GM19463 (cell line): ENCODE measurements around the gene ALPP.

Source experiments
- ATAC-seq: cut with Tn5 transposase; IDR thresholded peaks from one replicate; pipeline ENCODE4 v1.9.1; 2021; ENCODE audit warnings: mild to moderate bottlenecking, moderate library complexity; ENCODE audit not compliant: unreplicated experiment

ALPP gene

DNA sequence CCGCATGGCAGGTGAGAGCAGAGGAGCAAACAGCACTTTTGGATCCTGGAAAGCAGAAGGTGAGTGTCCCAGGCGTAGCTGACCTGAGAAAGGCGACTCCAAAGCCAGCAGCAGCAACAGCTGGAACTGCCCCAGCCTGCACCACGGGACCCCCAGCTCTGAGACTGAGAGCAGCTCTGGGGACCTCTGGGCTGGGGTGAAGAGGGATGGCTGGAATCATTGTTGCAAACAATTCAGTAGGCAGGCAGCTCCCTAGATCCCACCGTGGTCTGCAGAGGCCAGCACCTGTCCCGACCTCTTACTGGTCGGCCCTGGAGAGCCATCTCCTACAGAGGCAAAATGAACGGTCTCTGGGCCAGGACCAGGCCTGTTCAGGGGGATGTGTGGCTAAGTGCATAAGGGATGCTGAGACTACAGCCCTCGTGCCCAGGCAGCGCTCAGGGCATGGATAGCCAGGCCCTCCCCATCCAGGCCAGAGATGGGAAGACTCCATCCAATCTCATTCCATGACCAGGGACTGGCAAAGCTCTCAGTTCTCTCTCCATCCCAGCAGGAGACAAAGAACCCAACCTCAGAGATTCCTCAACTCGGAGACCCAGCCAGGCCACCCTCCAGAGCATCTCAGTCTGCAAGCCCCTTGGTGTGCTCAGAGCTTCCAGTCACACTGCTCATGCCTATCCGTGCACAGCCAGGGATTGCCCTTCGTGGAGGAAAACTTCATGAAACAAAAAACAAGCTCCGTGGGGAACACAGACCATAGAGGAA is 38.2 kb upstream of the ALPP start:
- no peak for ATAC-seq

DNA sequence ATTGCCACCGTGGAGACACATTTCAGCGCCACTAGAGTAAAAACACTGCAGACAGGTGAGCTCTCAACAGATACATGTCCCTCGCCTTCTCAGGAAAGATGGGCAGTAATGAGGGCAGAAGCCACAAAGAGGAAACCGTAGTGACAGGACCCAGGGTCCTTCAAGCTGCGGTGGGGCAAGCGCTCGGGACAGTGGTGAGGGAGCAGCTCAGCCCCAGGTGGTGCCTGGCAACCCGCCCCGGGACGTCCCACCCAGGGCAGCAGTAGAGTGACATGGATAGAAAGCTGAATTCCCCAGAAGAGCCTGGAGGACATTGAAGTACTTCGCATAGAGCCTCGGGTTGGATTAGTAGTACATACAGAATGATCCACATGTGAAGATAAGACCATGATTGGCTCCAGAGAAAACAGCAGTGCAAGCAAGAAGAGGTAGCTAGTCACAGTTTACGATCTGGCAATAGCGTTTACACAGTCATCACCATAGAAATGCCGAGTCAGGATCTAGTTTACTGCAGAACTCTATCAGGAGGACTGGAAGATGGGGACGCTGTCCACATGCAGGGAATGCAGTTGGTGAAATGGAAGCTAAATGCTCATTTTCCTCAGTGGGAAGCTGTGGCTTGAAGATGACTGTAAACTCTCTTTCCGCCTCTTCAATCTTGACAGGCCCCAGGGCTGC is 37.4 kb upstream of the ALPP start:
- ATAC-seq, result no peak

DNA sequence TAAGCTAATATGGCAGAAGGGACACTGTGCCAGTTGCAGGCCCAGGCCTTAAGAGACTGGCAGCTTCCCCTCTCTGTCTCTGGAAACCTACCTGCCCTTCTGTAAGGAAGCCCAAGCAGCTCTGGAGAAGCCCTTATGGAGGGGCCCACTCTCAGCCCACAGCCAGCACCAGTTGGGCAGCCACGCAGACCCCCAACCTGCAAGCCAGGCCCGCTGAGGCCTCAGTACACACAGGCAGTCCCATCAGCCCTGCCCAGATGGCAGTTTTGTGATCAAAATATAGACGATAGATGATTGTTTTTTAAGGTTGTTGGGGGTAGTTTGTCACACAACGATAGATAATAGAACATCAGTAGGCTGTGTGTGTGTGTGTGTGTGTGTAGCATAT is 36.8 kb upstream of the ALPP start:
- no peak for ATAC-seq

DNA sequence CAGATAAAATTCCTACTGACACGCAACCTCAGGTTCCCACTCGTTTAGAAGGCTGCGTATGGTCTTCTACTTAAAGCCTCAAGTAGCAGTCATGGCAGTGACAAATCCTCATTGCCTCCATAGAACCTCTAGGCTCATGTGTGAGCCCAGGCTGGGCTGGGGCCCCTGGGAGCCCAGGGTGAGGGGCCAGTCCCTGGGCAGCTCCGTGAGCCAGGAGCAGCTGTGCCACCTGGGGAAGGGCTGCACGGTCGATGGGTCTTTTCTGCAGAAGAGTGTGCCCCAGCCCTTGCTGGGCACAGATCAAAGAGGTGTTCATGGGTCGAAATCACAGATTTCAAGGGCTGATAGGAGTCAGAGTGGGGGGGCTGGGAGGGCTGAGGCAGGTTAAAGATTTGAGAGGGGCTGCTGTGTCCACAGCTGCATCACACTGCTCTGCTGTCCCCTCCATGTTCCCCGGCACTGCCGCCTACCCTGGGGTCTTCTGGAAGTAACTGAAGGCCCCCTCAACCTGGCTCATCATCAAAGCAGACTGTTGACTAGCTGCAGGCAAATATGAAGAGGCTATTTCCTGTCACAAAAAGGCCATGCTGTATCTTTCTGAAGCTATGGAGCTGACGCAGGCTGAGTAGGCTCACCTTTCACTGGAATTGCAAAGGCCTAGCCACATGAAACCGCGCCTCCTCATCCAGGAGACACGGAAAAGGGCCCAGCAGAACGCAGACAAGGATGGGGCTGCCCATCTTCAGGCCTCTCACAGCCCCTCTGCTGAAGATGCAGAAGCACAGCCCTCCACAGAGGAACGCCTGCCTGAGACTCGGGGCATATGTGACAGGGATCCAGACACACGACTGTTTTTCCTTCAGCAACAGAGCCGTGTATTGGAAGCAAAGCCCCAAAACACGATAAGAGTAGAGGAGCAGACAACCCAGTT is 35.7 kb upstream of the ALPP start:
- no peak for ATAC-seq

DNA sequence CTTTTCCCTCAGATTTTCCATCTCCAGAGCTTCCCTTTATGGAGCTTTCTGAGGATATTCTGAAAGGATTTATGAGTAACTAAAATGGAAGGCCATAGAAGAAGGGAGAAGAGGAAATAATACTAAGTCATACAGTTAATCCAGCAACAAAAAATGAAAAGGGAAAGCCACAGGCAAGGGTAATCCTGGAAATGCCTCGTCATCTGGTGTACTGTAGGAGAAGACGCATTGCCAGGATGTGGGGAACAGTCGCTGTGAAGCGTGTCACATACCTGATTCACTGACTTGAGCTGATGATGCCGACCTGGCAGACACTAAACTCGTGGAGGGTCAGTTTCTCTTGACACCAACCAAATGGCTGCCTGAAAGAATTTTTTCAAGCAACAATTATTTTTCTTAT is 34.7 kb upstream of the ALPP start:
- no peak for ATAC-seq

DNA sequence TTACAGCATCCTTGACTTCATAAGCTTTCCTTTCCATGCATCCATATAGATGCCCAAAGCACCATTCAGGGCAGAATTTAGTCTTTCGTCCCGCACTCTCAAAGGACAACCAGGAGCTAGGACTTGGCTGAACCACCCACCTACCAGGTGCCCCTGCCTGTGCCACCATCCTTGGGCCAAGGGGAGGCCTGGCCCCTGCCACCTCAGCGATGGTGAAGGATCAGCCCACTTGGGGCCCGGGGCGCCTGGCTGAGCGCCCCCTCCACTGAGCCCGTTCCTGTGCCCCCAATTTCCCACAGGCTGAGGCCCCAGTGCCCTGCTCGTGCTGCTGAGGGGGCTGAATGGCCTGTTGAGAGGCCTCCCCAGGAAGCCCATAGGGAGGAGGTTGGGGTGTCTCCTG is 33.3 kb upstream of the ALPP start:
- ATAC-seq, result no peak

DNA sequence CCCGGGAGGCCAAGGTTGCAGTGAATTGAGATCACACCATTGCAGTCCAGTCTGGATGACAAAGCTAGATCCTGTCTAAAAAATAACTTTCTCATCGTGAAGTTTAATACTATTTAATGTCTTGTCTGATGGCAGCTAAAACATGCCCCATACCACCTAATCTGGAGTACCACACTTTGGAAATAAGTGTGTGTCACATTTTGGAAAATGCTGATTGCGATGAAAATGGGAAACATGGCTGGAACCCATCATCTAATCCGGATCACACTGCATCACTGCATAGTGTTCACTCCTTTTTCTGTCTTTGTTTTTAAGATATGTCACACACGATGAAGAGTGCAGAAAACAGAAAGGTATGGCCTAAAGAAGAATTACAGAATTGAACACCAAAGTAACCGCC is 31.2 kb upstream of the ALPP start:
- no peak for ATAC-seq

DNA sequence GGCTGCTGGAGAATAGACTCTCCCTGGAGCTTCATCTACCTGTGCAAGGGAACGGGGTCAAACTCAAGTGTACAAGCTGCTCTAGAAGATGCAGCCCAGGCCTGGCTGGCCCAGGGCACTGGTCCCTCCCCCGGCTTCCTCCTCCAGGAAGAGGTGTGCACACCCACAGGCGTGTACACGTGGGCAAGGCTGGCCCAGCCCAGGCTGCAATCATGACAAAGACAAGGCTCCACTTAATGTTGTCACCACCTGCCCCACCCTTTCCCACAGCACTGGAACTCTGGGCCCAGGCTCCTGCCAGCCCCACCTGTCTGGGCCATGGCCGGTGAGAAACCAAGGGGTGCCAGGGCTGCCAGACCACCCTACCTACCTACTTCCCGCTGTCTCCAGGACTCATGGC is 29.6 kb upstream of the ALPP start:
- no peak for ATAC-seq

DNA sequence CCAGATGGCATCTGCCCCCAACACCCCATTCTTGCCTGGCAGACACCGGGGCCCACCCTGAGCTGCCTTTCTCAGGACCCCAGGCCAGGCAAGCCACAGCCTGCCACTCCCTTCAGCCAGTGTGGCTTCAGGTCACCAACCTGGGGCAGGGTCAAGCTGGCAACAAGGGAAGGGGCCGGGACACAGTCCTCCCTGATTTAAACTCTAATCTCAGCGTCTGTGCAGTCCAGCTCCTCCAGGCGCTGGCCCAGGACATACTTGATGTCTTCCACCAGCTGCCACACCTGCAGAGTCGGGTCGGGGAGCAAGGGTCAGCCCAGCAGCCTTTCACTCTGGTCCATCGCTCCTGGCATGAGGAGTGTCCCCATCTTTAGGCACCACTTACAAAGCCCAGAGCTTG is 29.0 kb upstream of the ALPP start:
- no peak for ATAC-seq

DNA sequence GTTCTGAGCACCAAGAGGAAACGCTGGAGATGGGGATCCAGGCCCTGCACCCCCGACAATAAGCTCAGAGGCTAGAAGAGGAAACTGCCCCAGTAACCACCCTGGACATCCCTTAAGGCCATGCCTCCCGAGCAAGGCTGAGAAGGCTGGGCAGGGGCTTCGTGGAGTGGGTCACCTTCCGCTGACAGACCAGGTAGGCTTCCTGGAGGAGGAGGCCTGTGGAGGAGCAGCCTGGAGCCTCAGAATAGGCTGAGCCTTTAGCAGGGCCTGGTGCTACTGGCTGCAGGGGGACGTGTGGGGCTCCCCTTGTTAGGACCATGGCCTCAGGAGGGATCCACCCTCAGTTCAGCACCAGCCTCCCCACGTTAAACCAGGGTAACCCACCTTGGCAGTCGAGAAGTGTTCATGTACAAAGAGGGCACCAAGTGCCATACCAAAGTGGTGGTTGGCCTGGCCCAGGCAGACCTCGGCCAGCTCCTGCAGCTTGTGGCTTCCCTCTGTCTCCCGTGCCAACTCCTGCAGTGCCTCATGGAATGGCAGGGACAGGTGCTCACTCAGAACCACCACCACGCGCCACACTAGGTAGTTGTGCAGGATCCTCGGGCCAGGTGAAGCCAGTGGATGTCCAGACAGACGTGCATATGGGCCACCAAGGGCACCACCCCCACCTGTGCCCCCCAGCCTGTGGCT is 28.5 kb upstream of the ALPP start:
- no peak for ATAC-seq

DNA sequence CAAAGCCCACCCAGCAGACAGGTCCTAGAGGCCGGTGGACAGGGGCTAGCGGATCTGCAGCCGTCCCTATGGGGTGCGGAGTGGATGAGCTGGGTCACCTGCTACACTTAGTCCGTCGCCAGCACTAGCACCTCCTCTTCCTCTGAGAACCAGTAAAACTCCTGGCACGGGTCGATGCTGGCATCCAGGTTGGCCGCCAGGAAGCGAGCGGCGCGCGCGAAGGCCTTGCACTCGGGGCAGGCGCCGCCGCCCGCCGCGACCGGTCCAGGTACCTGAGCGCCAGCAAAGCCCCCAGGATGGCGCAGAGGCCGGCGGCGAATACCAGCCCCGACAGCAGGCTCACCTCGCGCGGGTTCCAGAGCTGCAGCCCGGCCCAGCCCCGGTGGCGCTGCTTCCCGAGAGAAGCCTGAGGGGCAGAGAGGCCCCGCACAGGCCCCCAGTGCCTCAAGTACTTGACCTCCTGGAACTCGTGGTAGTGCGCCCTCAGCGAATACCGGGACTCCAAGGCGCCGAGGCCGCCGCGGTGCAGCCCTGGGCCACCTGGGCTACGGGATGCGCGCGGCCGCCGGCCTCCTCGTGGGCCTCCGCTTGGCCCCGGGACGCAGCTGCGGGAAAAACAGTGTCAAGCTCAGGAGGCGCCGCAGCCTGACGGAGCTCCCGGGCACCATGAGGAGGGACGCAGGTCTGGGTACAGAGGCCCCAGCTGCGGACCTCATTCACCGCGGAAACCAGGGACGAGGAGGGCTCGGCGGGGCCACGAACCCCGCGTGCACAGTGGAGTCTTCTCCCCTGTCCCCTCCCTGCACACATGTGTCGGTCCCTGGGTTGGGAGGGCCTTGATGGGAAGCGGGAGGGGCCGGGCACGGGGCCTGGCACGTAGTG is 27.5 kb upstream of the ALPP start:
- no peak for ATAC-seq

DNA sequence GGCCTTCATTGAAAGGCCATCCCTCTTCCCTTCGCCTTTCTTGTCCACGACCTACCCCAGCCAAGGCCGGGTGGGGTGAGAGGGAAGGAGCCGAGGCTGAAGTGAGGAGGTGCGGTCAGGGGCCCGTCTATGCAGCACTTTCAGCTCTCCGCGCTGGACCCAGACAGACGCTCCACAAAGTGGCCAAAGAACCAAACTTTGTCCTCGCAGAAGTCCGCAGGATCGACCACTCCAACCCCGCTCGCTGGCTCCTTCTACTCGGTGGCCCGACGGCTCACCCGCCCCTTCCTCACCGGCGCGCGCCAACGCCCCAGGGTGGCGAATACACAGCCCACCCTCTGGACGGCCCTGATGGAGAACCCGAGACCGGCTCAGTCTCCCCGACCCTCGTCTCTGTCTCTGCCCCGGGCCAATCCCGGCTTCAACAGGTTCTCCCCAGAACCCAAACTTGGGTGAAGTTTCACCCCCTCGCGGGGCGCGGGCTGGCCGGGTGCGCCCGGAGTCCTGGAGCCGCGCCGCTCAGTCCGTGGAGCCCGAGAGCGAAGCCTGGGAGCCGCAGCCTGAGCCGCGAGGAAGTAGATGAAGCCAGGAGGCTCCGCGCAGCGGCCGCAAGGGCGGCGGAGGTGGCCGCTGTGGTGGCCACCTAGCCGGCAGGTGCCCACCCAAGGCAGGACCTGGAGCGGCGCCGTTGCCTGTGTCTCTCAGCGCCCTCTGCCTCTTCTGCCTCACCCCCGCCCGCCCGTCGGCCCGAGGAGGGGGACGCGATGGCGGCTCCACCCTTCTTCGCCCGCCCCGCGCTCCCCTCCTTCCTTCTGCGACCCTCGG is 26.7 kb upstream of the ALPP start:
- no peak for ATAC-seq

DNA sequence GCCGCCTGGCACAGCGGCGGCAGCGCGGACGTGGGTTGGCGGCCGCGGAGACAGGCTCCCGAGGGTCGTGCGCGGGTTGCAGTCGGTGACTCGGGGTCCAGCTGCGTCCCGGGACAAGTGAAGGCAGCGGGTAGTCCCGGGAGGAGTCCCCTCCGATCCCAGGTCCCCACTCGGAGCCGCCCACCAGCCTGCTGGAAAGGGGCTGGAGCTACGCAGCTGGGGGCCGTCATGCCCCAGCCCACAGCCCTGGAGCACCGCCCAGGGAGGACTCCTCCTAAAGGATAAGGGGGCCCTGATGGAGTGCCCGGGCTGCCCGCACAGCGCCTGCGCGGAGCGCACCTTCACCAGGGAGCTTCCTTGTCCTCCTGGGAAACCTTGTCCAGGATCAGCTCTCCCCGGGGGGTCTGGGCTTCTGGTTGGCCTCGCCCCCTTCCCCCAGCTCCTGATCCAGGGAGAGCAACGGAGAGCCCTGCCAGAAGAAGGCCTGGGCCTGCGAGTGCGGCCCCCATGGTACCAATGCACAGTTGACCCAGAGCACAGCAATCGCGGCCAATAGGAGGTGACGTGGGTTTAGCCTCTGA is 25.9 kb upstream of the ALPP start:
- no peak for ATAC-seq

DNA sequence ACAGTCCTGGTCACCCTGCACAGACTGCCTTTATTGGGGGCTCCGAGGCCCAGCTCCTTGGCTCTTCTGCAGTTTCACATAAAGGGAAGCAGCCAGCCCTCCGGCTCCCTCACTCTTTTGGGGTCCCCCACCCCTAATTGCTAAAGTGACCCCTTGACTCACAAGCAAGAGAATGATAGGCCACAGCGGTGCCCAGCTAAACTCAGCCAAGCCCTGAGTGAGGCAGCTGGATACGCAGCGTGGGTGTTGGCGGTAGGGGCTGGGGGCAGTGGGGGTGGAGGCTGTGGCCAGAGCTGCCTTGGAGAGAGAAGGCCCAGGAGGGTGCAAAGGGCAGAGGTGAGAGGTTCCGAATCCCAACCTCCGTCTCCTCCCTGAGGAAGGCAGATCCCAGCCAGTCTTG is 25.5 kb upstream of the ALPP start:
- no peak for ATAC-seq

DNA sequence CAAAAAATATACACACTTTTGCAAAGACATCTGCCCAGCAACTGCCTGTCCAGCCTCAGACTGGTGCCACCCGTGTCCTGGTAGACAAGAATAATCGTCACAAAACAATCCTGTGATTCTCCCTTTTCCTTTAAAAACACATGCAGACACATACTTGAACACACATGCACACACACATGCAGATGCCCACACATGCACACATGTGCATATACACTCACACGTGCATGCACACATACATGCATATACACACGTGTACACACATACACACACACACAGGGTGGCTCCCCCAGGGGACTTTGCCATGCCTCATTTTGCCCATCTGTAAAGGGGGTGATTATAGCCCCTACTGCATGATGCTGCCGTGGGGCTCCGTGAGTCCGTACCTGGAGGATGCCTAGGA is 24.9 kb upstream of the ALPP start:
- no peak for ATAC-seq

DNA sequence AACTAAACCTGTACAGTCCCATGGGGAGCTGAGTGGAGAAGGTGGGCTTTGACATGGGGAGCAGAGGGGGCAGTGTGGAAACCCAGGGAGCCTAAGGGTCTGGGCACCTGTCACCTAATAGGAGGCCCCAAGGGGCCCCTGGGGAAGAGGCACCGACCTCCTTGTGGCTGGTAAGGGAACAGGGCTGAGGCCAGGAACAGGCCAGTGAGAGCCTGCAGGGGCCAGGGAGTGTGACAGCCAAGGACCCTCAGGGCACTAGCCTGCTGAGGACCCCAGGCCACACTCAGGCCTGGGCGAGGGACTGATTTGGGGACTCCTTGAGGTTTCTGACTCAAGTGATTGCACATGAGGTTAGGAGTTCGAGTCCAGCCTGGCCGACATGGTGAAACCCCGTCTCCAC is 24.5 kb upstream of the ALPP start:
- no peak for ATAC-seq

DNA sequence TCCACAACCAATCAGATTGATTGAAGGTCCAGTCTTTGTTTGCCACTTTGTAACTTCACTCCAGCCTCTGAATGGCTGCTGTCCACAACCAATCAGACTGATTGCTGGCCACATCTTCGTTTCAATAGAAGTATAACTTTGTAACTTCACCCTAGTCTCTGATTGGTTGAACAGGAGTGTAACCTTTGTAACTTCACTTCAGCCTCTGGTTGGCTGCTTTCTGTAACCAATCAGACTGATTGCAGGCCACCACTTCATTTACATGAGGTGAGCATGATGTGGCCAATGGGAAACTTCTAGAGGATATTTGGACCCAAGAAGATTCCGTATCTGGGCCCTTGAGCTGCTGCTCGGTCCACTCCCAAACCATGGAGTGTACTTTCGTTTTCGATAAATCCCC is 16.9 kb upstream of the ALPP start:
- no peak for ATAC-seq

DNA sequence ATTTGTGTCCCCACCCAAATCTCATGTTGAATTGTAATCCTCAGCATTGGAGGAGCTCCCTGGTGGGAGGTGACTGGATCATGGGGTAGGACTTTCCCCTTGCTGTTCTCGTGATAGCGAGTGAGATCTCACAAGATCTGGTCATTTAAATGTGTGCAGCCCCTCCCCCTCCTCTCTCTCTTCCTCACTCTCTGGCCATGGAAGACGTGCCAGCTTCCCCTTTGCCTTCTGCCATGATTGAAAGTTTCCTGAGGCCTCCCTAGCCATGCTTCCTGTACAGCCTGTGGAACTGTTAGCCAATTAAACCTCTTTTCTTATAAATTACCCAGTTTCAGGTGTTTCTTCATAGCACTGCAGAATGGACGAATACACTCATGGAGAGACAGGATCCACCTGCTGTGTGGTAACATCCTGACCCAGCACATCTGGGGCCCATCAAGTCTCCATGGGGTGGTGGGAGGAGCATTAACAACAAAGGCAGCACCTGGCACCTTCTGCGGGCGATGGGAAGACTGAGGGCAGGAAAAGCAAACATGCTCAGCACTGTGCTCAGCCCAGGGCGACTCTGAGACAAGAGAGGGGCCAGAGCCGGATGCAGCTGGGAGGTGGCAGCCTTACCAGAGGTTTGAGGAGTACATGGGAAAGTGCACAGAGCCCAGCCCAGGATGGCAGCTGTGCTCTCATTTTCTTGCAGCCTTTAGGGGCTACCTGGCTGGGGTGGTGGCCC is 16.2 kb upstream of the ALPP start:
- ATAC-seq, result no peak
